22Rv1 (cell line): ENCODE measurements around the gene MAP4K2.

Experiments
- CTCF ChIP-seq: fragments of 450-650 bp; IDR thresholded peaks from 2 replicates; pipeline ENCODE4 v1.5.1; 2017; ENCODE audit warnings: mild to moderate bottlenecking
- ZFX ChIP-seq: fragments of 450-650 bp; IDR thresholded peaks from 2 replicates; pipeline ENCODE4 v1.6.1; 2017; ENCODE audit warnings: antibody characterized with exemption, borderline replicate concordance

GRCh38 chr11:64799623-64800302 lies 3.3 kb downstream of the MAP4K2 start:
- TF ChIP-seq CTCF (no peak), ZFX (no peak)
